RCC 7860 (cell line): Measurements from ENCODE around the gene ZNF132.
"Not testable (repeated sequence)": the region's sequence is repeated elsewhere in the genome, so short reads cannot be mapped to it uniquely, and the experiment has no call there.

Source experiments
- DNase-seq: peaks from one replicate; pipeline ENCODE4 v3.0.0-alpha.2; 2015; ENCODE audit warnings: low spot score
- FAIRE-seq: peaks from 2 replicates; lab custom pipeline; 2012; peaks lifted over from hg19 to GRCh38; lab: Jason Lieb, UNC

Gene ZNF132

DNA sequence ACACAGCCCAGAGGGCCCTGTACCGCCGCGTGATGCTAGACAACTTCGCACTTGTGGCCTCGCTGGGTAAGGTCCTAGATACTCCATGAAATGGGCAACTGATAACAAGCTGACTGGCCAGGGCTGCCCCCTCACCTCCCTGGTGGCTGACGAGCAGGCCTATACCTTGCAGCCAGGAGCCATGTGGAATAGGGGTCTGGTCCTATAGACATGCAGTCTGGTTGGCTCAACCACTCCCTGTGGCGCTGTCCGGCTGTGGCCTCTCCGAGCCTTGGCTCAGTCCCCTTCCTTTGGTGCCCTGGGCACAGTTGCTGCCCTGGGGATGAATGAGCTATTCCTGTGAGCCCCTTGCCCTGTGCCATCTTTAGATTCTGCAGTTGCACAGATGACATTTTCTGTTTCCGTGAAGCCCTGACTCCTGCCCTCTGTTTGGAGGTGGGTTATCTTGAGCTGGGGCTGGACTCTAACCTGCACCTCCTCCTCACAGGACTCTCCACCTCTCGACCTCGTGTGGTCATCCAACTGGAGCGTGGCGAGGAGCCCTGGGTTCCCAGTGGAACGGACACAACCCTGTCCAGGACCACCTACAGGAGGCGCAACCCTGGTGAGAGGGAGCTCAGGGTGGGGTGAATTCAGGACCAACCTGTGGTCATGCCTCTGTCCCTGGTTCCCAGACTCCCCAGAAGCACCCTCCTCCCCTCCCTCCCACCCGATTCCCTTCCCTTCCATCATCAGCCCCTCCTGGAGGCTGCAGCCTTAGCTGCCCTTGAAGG, 29.5 kb upstream of the ZNF132 start:
- DNase-seq (no peak), FAIRE-seq (no peak)

DNA sequence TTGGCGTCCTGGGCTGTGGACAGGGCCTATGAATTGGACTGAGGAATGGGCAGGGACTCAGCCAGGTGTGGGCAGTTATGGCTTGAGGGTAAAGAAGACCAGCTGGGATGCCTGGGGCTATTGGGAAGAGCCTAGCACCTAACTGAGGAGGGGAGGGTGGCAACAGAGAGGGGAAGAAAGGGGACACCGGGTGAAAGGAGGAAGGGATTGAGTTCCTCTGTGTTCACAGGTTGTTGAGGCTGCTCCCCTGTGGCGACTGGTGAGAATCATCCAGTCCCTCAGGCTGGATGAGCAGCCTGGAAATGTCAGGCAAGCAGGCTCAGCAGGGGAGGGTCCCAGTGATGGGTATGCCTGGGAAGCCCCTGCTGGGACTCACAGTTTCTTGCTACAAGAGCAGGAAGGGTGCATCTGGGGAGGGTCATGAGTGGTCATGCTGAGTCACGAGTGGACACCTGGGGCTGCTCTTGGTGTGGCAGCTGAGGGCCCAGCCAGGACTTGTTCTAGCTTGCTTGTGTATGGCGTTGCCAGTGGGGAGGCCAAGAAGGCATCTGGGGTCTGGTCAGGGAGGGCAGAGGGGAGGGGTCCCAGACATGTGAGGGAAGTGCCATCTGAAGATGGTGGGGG, 28.4 kb upstream of the ZNF132 start:
- no peak for FAIRE-seq
- DNase-seq = no peak

DNA sequence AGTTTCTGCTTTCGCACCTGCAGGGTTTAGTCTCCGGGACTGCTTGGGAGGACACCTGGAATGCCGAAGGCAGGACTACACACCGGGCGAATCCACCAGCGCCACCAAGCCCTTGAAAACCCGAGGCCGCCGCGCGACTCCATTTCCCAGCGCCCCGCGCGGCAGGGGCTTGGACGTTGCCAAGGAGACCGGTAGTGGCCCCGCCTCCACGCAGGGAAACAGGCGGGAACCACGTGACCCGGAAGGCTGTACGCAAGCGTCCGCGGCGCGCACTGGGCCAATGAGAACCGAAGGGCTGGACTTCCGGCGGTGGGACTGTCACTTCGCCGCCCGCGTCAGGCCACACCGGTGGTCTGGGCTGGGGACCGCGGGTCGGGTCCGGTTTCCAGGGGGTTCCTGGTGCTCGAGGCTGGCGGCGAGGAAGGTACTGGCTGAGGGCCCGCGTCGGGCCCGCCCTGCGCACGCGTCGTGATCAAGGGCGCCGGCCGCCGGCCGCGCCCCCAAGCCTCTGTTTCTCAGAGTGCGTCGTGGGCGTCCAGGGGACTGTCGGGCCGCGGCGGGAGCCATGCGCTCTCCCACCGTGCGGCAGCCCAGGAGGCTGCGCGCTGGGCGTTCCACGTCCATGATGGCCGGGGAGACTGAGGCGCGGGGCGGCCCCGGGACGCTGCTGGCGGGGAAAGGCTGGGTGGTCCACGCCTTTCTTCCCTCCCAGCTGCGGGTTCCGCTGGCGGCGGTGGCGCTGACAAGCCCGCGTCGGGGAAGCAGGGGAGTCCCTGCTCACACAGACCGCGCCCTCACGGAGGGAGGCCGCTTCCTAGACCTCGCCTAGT, 27.0 kb upstream of the ZNF132 start, which contains the start of gene ZNF324:
Gene ZNF324, plus strand, starts transcription at position 321 of the 830 bp plus-strand sequence. CDS start 2,106 bp downstream, outside the sequence.
- DNase-seq = peak; percentile 79
- peak; percentile 65 for FAIRE-seq

DNA sequence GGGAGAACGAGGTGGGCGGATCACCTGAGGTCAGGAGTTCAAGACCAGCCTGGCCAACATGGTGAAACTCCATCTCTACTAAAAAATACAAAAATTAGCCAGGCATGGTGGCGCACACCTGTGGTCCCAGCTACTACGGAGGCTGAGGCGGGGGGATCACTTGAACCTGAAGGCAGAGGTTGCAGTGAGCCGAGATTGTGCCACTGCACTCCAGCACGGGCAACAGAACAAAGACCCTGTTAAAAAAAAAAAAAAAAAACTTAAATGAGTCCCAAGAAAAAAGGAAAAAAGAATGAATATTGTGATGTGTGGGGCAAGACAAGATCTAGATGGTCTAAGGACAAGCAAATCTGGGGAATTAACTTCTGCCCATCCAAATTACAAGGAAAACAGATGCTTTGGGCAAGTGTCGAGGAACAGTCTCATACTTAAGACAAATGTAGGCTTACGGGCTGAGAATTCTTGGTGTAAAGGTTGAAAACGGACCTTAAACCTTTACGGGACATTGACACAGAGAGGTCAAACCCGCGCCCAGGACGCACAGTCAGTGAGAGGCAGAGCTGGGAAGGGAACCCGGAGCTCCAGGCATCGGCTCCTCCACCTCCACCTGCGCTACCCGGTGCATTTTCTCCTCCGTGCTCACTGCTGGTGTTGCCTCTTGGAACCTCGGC, 26.3 kb upstream of the ZNF132 start:
- DNase-seq (no peak), FAIRE-seq (no peak)

DNA sequence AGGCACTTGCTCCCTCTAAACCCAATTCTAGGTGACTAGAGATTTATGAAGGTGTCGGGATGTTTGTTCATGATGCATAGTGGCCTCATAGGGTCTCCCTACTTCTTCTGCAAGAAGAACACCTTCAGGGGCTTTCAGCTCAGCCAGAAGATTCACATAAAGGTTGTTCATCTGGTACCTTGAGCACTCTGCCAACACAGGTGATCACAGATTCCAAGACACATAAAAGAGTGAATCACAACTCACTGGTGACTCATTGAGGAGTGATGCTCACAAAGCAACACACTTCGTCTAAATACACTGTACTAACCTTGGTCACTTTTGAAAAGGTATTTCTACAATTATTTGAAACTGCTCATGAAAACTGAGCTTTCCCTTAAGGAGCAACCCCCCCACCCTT, 20.1 kb upstream of the ZNF132 start:
- FAIRE-seq = no peak
- DNase-seq = no peak

DNA sequence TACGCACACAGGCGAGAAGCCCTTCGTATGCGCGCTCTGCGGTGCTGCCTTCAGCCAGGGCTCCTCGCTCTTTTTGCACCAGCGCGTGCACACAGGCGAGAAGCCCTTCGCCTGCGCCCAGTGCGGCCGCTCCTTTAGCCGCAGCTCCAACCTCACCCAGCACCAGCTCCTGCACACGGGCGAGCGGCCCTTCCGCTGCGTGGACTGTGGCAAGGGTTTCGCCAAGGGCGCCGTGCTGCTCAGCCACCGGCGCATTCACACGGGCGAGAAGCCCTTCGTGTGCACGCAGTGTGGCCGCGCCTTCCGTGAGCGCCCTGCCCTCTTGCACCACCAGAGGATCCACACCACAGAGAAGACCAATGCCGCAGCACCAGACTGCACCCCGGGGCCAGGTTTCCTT, 16.2 kb upstream of the ZNF132 start:
- DNase-seq = no peak
- FAIRE-seq = no peak

DNA sequence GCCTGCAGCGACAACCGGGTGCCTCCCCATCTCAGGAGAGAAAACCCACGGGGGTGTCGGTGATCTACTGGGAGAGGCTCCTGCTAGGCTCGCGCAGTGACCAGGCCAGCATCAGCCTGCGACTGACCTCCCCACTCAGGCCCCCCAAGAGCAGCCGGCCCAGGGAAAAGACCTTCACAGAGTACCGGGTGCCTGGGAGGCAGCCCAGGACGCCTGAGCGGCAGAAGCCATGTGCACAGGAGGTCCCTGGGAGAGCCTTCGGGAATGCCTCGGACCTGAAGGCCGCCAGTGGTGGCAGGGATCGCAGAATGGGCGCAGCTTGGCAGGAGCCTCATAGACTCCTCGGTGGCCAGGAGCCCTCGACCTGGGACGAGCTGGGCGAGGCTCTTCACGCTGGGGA, 15.4 kb upstream of the ZNF132 start:
- DNase-seq = no peak
- FAIRE-seq = no peak

DNA sequence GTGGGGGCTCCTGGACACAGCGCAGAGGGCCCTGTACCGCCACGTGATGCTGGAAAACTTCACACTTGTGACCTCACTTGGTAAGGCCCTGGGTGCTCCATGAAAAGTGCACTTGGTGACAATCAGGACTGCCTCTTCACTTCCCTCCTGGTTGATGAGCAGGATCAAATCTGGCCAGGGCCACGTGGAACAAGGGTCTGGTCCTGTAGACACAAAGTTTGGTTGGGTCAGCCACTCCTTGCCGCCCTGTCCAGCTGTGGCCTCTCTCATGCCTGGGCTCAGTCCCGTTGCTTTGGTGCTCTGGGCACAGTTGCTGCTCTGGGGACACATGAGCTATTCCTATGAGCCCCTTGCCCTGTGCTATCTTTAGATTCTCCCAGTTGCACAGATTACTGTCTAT, 13.8 kb upstream of the ZNF132 start:
- no peak for FAIRE-seq

DNA sequence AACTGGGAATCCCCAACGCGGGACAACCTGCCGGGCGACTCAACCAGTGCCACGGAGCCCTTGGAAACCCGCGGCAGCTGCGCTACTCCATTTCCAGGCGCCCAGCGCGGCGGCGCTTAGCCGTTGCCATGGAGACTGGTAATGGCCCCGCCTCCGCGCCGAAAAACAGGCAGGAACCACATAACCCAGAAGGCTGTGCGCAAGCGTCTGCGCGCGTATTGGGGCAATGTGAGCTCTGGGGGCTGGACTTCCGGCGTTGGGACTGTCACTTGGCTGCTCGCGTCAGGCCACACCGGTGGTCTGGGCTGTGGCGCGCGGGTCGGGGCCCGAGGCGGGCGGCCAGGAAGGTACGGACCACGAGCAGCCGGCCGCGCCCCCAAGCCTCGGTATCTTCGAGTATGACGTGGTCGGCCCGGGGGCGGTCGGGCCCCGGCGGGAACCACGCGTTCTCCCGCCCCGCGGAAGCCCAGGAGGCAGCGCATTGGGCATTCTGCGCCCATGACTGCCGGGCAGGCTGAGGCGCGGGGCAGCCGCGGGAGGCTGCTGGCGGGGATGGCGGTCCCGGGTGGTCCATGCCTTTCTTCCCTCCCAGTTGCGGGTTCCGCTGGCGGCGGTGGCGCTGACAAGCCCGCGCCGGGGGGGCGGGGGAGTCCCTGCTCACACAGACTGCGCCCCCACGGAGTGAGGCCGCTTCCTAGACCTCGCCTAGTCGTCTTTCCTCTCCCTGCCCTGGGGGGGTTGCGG, 11.6 kb upstream of the ZNF132 start, which contains the start of gene ZNF324B:
Gene ZNF324B, plus strand, starts transcription at position 265 of the 744 bp plus-strand sequence. CDS start 2,080 bp downstream, outside the sequence.
- FAIRE-seq = peak; percentile 39
- peak; percentile 83 for DNase-seq

More for the DNA sequence above, 13.8 kb upstream of the ZNF132 start:
- no peak for DNase-seq

DNA sequence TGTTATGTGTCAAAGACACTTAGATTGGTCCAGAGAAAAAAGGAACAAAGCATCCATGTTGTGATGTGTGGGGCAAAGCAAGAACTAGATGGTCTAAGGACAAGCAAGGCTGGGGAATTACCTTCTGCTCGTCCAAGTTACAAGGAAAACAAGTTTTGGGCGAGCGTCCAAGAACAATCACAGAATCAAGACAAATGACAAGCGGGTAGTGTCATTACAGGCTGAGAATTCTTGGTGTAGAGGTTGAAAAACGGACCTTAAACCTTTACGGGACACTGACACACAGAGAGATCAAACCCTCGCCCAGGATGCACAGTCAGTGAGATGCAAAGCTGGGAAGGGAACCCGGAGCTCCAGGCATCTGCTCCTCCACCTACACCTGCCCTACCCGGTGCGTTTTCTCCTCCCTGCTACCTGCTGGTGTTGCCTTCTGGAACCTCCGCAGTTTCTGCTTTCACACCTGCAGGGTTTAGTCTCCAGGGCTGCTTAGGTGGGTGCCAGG, 11.0 kb upstream of the ZNF132 start:
- DNase-seq = no peak
- FAIRE-seq = no peak

DNA sequence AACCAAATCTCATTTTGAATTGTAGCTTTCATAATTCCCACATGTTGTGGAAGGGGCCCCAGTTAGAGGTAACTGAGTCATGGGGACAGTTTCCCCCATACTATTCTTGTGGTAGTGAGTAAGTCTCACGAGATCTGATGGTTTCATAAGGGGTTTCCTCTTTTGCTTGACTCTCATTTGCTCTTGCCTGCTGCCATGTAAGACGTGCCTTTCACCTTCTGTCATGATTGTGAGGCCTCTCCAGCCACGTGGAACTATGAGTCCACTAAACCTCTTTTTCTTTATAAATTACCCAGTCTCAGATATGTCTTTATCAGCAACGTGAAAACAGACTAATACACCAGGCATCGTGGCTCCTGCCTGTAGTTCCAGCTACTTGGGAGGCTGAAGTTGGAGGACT, 10.0 kb upstream of the ZNF132 start:
- FAIRE-seq, DNase-seq: not testable (repeated sequence)

DNA sequence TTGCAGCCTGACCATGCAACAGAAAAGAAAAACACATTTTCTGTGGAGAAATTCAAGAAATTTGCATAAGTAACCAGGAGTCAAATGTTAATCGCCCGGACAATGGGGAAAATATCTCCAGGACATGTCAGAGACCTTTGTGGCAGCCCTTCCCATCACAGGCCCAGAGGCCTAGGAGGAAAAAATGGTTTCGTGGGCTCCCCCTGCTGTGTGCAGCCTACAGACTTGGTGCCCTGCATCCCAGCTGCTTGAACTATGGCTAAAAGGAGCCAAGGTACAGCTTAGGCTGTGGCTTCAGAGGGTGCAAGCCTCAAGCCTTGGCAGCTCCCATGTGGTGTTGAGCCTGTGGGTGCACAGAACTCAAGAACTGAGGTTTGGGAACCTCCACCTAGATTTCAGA, 8.9 kb upstream of the ZNF132 start:
- not testable (repeated sequence) for DNase-seq, FAIRE-seq

DNA sequence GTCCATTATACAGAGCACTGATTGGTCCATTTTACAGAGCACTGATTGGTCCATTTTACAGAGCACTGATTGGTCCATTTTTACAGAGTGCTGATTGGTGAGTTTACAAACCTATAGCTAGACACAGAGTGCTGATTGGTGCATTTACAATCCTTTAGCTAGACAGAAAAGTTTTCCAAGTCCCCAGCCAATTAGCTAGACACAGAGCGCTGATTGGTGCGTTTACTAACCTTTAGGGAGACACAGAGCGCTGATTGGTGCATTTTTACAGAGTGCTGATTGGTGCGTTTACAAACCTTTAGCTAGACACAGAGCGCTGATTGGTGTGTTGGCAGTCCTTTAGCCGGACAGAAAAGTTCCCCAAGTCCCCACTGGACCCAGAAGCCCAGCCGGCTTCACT, 3.0 kb upstream of the ZNF132 start:
- not testable (repeated sequence) for DNase-seq, FAIRE-seq

DNA sequence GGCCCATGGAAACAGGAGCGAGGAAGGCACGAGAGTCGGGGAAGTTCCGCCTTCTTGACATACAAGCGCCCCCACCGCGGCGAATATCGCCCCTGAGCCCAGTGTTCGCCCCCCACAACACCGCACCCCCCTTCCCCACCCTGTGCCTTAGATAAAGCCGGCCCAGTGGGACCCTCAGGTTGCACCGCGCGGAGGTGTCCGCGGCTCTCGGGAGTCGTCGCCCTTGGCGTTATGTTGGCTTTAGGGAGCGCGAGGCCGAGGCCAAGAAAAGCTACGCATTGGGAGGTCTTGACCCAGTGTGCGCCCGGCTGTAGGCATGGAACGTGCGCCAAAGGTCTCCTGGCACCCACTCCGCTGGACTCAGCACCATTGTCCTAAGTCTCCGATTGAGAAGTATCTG, 603 bp upstream of the ZNF132 start:
- no peak for DNase-seq

DNA sequence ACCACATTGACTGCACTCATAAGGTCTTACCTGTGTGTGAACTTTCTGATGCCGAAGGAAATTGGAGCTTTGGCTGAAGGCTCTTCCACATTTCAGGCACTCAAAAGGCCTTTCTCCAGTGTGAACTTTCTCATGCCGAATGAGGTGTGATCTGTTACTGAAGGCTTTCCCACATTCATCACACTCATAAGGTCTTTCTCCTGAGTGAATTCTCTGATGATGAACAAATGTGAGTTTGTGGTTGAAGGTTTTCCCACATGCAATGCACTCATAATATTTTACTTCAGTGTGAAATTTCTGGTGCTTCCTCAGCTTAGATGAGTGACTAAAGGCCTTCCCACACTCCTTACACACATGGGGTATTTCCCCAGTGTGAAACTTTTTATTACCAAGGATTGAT, 5.7 kb downstream of the ZNF132 start:
- FAIRE-seq (no peak), DNase-seq (no peak)

More for the DNA sequence above, 603 bp upstream of the ZNF132 start:
- FAIRE-seq = no peak

DNA sequence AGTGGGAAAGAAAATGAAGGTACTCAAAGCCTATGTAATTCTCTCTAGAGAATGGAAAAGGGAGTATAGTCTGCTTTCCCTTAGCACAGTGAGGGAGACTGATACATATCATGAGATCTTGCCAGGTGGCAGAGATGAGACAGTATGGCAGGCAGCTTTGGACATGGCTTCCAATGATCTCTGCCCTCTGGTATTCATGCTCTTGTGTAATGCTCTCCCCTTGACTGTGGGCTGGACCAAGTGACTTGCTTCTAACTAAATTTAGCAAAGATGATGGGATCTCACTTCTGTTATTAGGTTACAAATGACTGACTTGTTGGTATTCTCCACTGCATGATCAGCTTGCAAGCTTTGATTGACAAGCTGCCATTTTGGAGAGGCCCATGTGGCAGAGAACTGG, 10.2 kb downstream of the ZNF132 start:
- FAIRE-seq (no peak), DNase-seq (no peak)

DNA sequence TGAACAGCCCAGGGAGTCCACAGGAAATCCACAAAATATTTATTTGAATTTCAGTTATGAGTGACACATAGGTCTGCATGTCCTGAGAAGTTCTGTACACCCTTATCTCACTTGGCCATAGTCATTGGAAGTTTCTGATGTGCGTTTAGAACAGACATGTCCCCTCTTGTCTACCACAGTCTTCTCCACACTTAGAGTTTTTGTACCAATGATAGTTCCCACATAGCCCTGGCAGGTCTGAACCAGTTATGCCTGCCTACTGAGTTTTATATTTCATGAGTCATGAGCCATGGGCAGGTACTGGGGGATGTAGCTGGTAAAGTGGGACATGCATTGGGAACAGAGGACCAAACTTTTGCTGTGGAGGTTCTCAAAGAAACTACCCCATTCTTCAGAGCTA, 11.3 kb downstream of the ZNF132 start:
- FAIRE-seq (no peak), DNase-seq (no peak)

DNA sequence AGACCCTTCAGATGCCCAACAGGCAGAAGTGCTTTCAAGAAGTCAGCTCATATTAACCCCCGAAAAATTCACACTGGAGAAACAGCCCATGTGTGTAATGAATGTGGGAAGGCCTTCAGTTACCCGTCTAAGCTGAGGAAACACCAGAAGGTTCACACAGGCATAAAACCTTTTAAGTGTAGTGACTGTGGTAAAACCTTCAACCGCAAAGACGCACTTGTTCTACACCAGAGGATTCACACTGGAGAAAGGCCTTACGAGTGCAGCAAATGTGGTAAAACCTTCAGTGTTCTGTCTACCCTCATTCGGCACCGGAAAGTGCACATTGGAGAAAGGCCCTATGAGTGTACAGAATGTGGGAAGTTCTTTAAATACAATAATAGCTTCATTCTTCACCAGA, 22.9 kb downstream of the ZNF132 start:
- FAIRE-seq (no peak), DNase-seq (no peak)

DNA sequence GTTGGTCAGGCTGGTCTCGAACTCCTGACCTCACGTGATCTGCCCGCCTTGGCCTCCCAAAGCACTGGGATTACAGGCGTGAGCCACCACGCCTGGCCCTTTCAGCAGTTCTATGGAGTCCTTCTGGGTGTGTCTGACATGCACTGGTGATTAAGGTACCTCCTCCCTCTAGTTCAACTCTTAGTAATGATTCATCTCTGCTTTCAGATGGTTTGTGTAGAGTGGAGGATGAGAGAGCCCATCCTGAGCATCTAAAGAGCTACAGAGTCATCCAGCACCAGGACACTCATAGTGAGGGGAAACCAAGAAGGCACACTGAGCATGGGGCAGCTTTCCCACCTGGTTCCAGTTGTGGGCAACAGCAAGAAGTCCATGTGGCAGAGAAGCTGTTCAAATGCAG, 23.3 kb downstream of the ZNF132 start:
- DNase-seq (no peak), FAIRE-seq (no peak)
